Measurements from ENCODE around the gene PTPN14. TPM values are rescaled to one million over a fixed set of nuclear protein-coding genes. Genes with fewer than 3 reads are reported as not detected.

PTPN14 gene
- total and polyA plus RNA-seq, 2 of the 8 experiments (the other 6 are each of a cell fraction or from before 2014, with no cell fraction given) = 14.4 to 93.6 TPM

DNA sequence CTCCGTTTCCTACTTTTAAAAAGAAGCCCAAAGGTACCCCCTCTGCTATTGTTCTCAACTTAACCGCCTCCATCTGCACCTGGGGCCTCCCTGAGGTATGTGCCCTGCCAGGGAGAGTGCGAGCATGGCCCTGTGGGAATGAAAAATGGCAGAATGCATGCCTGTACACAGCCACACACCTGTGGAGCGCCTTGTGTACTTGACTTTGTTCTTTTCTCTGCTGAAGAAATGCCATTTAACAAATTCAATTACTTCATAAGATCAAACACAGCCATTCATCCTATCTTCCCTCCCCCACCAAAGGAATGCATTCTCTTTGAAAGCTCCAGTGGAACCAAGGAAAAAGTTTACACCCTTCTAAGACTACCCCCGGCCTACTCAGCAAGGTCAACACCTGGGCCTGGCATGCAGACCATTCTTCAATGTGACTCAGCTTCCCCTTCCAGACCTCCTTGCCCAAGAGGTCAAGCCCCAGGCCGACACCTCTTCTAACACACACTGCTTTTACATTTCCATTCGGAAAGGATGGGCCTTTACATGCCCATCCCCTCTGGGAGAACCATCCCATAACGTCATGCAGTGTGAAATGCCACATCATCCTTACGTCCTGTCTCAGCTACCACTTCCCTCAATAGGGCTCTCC is 146.7 kb downstream of the PTPN14 start (continued):
- no peak for TF ChIP-seq KDM4A (IDR thresholded peaks at IDR 0.05; ENCODE audit: low read depth, low read length, severe bottlenecking)
- TF ChIP-seq POLR2A (IDR thresholded peaks at IDR 0.05; ENCODE audit: control extremely low read depth in 1 of 2, low read depth in 2 of 2, low read length in 2 of 2) = no peak
- TF ChIP-seq, protein P1, sequence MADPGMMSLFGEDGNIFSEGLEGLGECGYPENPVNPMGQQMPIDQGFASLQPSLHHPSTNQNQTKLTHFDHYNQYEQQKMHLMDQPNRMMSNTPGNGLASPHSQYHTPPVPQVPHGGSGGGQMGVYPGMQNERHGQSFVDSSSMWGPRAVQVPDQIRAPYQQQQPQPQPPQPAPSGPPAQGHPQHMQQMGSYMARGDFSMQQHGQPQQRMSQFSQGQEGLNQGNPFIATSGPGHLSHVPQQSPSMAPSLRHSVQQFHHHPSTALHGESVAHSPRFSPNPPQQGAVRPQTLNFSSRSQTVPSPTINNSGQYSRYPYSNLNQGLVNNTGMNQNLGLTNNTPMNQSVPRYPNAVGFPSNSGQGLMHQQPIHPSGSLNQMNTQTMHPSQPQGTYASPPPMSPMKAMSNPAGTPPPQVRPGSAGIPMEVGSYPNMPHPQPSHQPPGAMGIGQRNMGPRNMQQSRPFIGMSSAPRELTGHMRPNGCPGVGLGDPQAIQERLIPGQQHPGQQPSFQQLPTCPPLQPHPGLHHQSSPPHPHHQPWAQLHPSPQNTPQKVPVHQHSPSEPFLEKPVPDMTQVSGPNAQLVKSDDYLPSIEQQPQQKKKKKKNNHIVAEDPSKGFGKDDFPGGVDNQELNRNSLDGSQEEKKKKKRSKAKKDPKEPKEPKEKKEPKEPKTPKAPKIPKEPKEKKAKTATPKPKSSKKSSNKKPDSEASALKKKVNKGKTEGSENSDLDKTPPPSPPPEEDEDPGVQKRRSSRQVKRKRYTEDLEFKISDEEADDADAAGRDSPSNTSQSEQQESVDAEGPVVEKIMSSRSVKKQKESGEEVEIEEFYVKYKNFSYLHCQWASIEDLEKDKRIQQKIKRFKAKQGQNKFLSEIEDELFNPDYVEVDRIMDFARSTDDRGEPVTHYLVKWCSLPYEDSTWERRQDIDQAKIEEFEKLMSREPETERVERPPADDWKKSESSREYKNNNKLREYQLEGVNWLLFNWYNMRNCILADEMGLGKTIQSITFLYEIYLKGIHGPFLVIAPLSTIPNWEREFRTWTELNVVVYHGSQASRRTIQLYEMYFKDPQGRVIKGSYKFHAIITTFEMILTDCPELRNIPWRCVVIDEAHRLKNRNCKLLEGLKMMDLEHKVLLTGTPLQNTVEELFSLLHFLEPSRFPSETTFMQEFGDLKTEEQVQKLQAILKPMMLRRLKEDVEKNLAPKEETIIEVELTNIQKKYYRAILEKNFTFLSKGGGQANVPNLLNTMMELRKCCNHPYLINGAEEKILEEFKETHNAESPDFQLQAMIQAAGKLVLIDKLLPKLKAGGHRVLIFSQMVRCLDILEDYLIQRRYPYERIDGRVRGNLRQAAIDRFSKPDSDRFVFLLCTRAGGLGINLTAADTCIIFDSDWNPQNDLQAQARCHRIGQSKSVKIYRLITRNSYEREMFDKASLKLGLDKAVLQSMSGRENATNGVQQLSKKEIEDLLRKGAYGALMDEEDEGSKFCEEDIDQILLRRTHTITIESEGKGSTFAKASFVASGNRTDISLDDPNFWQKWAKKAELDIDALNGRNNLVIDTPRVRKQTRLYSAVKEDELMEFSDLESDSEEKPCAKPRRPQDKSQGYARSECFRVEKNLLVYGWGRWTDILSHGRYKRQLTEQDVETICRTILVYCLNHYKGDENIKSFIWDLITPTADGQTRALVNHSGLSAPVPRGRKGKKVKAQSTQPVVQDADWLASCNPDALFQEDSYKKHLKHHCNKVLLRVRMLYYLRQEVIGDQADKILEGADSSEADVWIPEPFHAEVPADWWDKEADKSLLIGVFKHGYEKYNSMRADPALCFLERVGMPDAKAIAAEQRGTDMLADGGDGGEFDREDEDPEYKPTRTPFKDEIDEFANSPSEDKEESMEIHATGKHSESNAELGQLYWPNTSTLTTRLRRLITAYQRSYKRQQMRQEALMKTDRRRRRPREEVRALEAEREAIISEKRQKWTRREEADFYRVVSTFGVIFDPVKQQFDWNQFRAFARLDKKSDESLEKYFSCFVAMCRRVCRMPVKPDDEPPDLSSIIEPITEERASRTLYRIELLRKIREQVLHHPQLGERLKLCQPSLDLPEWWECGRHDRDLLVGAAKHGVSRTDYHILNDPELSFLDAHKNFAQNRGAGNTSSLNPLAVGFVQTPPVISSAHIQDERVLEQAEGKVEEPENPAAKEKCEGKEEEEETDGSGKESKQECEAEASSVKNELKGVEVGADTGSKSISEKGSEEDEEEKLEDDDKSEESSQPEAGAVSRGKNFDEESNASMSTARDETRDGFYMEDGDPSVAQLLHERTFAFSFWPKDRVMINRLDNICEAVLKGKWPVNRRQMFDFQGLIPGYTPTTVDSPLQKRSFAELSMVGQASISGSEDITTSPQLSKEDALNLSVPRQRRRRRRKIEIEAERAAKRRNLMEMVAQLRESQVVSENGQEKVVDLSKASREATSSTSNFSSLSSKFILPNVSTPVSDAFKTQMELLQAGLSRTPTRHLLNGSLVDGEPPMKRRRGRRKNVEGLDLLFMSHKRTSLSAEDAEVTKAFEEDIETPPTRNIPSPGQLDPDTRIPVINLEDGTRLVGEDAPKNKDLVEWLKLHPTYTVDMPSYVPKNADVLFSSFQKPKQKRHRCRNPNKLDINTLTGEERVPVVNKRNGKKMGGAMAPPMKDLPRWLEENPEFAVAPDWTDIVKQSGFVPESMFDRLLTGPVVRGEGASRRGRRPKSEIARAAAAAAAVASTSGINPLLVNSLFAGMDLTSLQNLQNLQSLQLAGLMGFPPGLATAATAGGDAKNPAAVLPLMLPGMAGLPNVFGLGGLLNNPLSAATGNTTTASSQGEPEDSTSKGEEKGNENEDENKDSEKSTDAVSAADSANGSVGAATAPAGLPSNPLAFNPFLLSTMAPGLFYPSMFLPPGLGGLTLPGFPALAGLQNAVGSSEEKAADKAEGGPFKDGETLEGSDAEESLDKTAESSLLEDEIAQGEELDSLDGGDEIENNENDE (IDR thresholded peaks at IDR 0.05; ENCODE audit: insufficient replicate concordance, low read length) = no peak
